K562 (cell line): ENCODE data around the gene CCND3. TPM values are rescaled to one million over a fixed set of nuclear protein-coding genes. Genes with fewer than 3 reads are reported as not detected.

ENCODE experiments used
- ARID2 ChIP-seq: fragments of 450-650 bp; IDR thresholded peaks from 2 replicates; pipeline ENCODE4 v1.6.1; 2017; ENCODE audit warnings: antibody characterized with exemption, mild to moderate bottlenecking
- CBFA2T3 ChIP-seq: fragments of 450-650 bp; IDR thresholded peaks from 2 replicates; pipeline ENCODE4 v1.6.1; 2017
- KDM5B ChIP-seq: fragments of 200-600 bp; sonication (generic); IDR thresholded peaks from 2 replicates; pipeline ENCODE4 v1.6.1; 2012; ENCODE audit warnings: low read depth, mild to moderate bottlenecking, moderate library complexity, low read length, control low read depth, inconsistent platforms; ENCODE audit not compliant: insufficient replicate concordance
- MECOM ChIP-seq: fragments of 250-450 bp; sonication (Bioruptor Pico); IDR thresholded peaks from 2 replicates; pipeline ENCODE4 v1.8.0; 2022; ENCODE audit warnings: inconsistent platforms
- MLLT1 ChIP-seq, 2 experiments: fragments of 450-650 bp; IDR thresholded peaks; 2 replicates each; pipeline ENCODE4 v1.6.1; 2016
- NCOA1 ChIP-seq: fragments of 450-650 bp; IDR thresholded peaks from 2 replicates; pipeline ENCODE4 v1.6.1; 2016; ENCODE audit warnings: low read depth
- NR3C1 ChIP-seq: sonication (generic); formaldehyde crosslinking; IDR thresholded peaks from 2 replicates; pipeline ENCODE4 v1.8.1; 2022; ENCODE audit warnings: missing genetic modification reagents
- PHTF2 ChIP-seq: fragments of 250-450 bp; sonication (Bioruptor Pico); IDR thresholded peaks from 2 replicates; pipeline ENCODE4 v1.5.0; 2021; ENCODE audit warnings: mild to moderate bottlenecking
- POLR2H ChIP-seq: IDR thresholded peaks from 2 replicates; pipeline ENCODE4 v1.6.1; 2016; ENCODE audit warnings: missing genetic modification characterization, low read depth, mild to moderate bottlenecking, control low read depth, missing compliant biosample characterization, moderate library complexity
- RBM22 ChIP-seq: fragments of 200-400 bp; formaldehyde crosslinking; IDR thresholded peaks from 2 replicates; pipeline ENCODE4 v1.6.1; 2018; ENCODE audit warnings: low read length, low read depth; ENCODE audit not compliant: poor library complexity, severe bottlenecking
- RBM39 ChIP-seq: fragments of 200-400 bp; formaldehyde crosslinking; optimal IDR thresholded peaks from 2 replicates; pipeline ENCODE3; 2018; ENCODE audit warnings: low read depth, low read length
- SAFB ChIP-seq: fragments of 200-400 bp; formaldehyde crosslinking; IDR thresholded peaks from 2 replicates; pipeline ENCODE4 v1.6.1; 2017; ENCODE audit warnings: low read depth, low read length, borderline replicate concordance
- THRA ChIP-seq: fragments of 450-650 bp; IDR thresholded peaks from 2 replicates; pipeline ENCODE4 v1.6.1; 2017; ENCODE audit warnings: mild to moderate bottlenecking, moderate library complexity
- USF2 ChIP-seq: sonication (generic); formaldehyde crosslinking; IDR thresholded peaks from 2 replicates; pipeline ENCODE4 v1.5.0; 2020; ENCODE audit warnings: missing genetic modification reagents
- VEZF1 ChIP-seq: fragments of 200-800 bp; sonication (Bioruptor generic); IDR thresholded peaks from 2 replicates; pipeline ENCODE4 v1.6.1; 2017; ENCODE audit warnings: missing genetic modification characterization, missing compliant biosample characterization
- ZHX1 ChIP-seq: fragments of 150-350 bp; conservative IDR thresholded peaks from 2 replicates; pipeline ENCODE4 v1.6.1; 2014; ENCODE audit warnings: low read length
- ZNF121 ChIP-seq: sonication (generic); formaldehyde crosslinking; conservative IDR thresholded peaks from 2 replicates; pipeline ENCODE4 v1.8.0; 2022; ENCODE audit warnings: missing genetic modification reagents
- ZNF644 ChIP-seq: fragments of 200-800 bp; sonication (Bioruptor generic); IDR thresholded peaks from 2 replicates; pipeline ENCODE4 v1.6.1; 2016; ENCODE audit warnings: low read depth, missing genetic modification characterization, missing compliant biosample characterization
- ZNF696 ChIP-seq: fragments of 250-450 bp; sonication (Bioruptor Pico); conservative IDR thresholded peaks from 2 replicates; pipeline ENCODE4 v1.4.0; 2020; ENCODE audit warnings: mild to moderate bottlenecking, moderate library complexity
- ZSCAN32 ChIP-seq: fragments of 450-650 bp; formaldehyde crosslinking; IDR thresholded peaks from 2 replicates; pipeline ENCODE4 v1.4.0; 2020; ENCODE audit warnings: mild to moderate bottlenecking, moderate library complexity
- polyA plus RNA-seq, 8 experiments: library from polyadenylated mRNA; depleted of rRNA in 4 of 8; stranded (reverse) in 5 of 8; unstranded in 3 of 8; fragments of >200 nt; fragmentation: Nextera tagmentation in 2 of 8; fragmentation: Illumina TruSeq in 1 of 8; extraction: Ambion mirVana in 2 of 8; extraction: Trizol in 1 of 8; gene quantifications; 2 replicates each; pipeline versions ENCODE4 v1.2.1 to v1.2.3, GENCODE V29; 2011 to 2014; ENCODE audit warnings: inconsistent platforms in 1 of 8, missing spikeins in 1 of 8
- total RNA-seq, 7 experiments: library from RNA; depleted of rRNA in 6 of 7; stranded (reverse); fragments of >200 nt in 6 of 7; fragmentation: Illumina TruSeq in 2 of 7; extraction: Trizol in 2 of 7; gene quantifications; 2 replicates each; pipeline versions ENCODE4 v1.2.1 to v1.2.3, GENCODE V29; 2011 to 2021; ENCODE audit warnings: low replicate concordance in 1 of 7

CCND3 gene
- total and polyA plus RNA-seq, 9 of the 15 experiments (the other 6 are each of a cell fraction or from before 2014, with no cell fraction given), result 21.5 to 204 (median 97.4) TPM

- no peak for TF ChIP-seq ZSCAN32 (CRISPR knock-in tag)
- no peak for TF ChIP-seq MECOM (CRISPR knock-in tag)
- TF ChIP-seq NR3C1 (CRISPR knock-in tag), result 0 out of 2 replicates have a peak, but pooled peaks have one; percentile 56
- no peak for TF ChIP-seq NCOA1
- no peak for TF ChIP-seq CBFA2T3
- TF ChIP-seq ZNF644 (tag), result no peak
- no peak for TF ChIP-seq POLR2H (tag)
- no peak for TF ChIP-seq SAFB
- TF ChIP-seq RBM39, result peak; percentile 24
- no peak for TF ChIP-seq MLLT1 (IDR thresholded peaks at IDR 0.05)
- no peak for TF ChIP-seq ZNF121 (CRISPR knock-in tag)
- TF ChIP-seq RBM22, result peak; percentile 2
- TF ChIP-seq USF2, result no peak
- TF ChIP-seq ZHX1, result no peak
- TF ChIP-seq KDM5B, result no peak
- no peak for TF ChIP-seq THRA
- TF ChIP-seq ARID2, result no peak
- TF ChIP-seq ZNF696 (CRISPR knock-in tag), result no peak
- TF ChIP-seq VEZF1 (CRISPR knock-in tag), result no peak
- no peak for TF ChIP-seq PHTF2 (CRISPR knock-in tag)
These were observed 20.0 kb downstream of the CCND3 start (continued) for GRCh38 chr6:41921712-41921998.
